Activated B cell treated with CpG ODN at 0.5 μM for 24 hours (primary cell): ENCODE data around the gene KSR2. TPM values are rescaled to one million over a fixed set of nuclear protein-coding genes. Genes with fewer than 3 reads are reported as not detected.
"Not testable (repeated sequence)": the region's sequence is repeated elsewhere in the genome, so short reads cannot be mapped to it uniquely, and the experiment has no call there.

Experiments used
- ATAC-seq: fragments of 200-7000 bp; cut with Tn5 transposase; one replicate; pipeline ENCODE4 v1.10.0; 2021; ENCODE audit warnings: low read depth, mild to moderate bottlenecking, moderate library complexity
- CTCF ChIA-PET: fragments of 350-600 bp; sonication (Branson Sonifier 250); formaldehyde crosslinking; loops from one replicate; lab custom pipeline; 2021; ENCODE audit warnings: antibody characterized with exemption; lab: Charles Lee
- POLR2A ChIA-PET: fragments of 350-600 bp; sonication (Branson Sonifier 250); formaldehyde crosslinking; loops from one replicate; lab custom pipeline; 2021; ENCODE audit warnings: antibody characterized with exemption; lab: Charles Lee
- DNase-seq: peaks from one replicate; pipeline ENCODE4 v3.0.0; 2022
- H3K27ac Mint-ChIP-seq: one replicate; pipeline ENCODE4 v1.8.0; 2020; ENCODE audit warnings: mixed read lengths
- H3K27me3 Mint-ChIP-seq: one replicate; pipeline ENCODE4 v1.8.0; 2021; ENCODE audit warnings: mixed read lengths
- H3K36me3 Mint-ChIP-seq: one replicate; pipeline ENCODE4 v1.8.0; 2021; ENCODE audit warnings: low read depth, mixed read lengths
- H3K4me1 Mint-ChIP-seq: one replicate; pipeline ENCODE4 v1.8.0; 2021; ENCODE audit warnings: mixed read lengths
- H3K4me3 Mint-ChIP-seq: one replicate; pipeline ENCODE4 v1.8.0; 2020; ENCODE audit warnings: mild to moderate bottlenecking, mixed read lengths
- H3K9me3 Mint-ChIP-seq: one replicate; pipeline ENCODE4 v1.8.0; 2020; ENCODE audit warnings: mixed read lengths
- CTCF ChIP-seq: fragments of 200-600 bp; IDR thresholded peaks from one replicate; pipeline ENCODE4 v1.8.0; 2022; ENCODE audit warnings: antibody characterized with exemption, mild to moderate bottlenecking
- intact Hi-C: fragments of 100-400 bp; cut with micrococcal nuclease; formaldehyde crosslinking; loops from one replicate; pipeline ENCODE4 v1.15.1; 2024
- total RNA-seq: library from RNA; stranded (reverse); gene quantifications from 2 replicates; pipeline ENCODE4 v1.2.3, GENCODE V29; 2022

The KSR2 gene
- total RNA-seq, 1 donor from 2014 or later: not detected

DNA sequence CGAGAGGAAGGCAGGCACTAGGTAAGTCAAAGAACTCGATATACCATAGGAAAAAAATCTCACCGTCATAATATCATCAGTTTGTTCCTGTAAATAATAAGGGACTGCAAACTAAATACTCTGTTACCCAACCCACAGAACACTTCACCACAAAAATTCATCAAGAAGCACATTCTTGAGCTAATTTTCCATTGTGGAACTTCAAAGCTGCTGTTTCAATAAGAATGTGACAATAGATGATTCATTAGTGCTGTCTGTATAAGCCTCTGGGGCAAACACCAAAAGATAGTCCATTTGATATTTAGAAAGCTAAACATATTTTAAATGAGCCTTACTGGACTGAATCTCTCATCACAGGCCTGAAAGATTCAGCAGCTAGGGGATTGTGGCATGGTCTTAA lies 219.4 kb downstream of the KSR2 start:
- ChIA-PET POLR2A (no interaction called here), CTCF (no interaction called here)
- Mint-ChIP-seq H3K27me3 (no peaks in the 10 kb centered on the region), H3K36me3 (no peaks in the 10 kb centered on the region), H3K27ac (no peak overlapping the region), H3K4me3 (no peak overlapping the region), H3K9me3 (peaks cover 6% of the 10 kb centered on the region), H3K4me1 (no peaks in the 10 kb centered on the region)
- no peak for TF ChIP-seq CTCF
- intact Hi-C loops: no loop called here
- ATAC-seq (no peak), DNase-seq (no peak)

DNA sequence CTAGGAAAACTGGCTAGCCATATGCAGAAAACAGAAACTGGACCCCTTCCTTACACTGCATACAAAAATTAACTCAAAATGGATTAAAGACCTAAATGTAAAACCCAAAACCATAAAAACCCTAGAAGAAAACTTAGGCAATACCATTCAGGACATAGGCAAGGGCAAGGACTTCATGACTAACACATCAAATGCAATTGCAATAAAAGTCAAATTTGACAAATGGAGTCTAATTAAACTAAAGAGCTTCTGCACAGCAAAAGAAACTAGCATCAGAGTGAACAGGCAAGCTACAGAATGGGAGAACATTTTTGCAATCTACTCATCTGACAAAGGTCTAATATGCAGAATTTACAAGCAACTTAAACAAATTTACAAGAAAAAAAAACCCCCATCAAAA lies 222.4 kb downstream of the KSR2 start:
- DNase-seq, intact Hi-C loops, ATAC-seq, H3K27me3 Mint-ChIP-seq, H3K27ac Mint-ChIP-seq, H3K4me3 Mint-ChIP-seq, H3K9me3 Mint-ChIP-seq, H3K4me1 Mint-ChIP-seq, POLR2A ChIA-PET, CTCF ChIA-PET, H3K36me3 Mint-ChIP-seq: not testable (repeated sequence)

GRCh38 chr12:117744418-117744817 lies 224.4 kb downstream of the KSR2 start:
- H3K27ac Mint-ChIP-seq: no peak overlapping the region
- DNase-seq: no peak
- peaks cover 2% of the 10 kb centered on the region for H3K27me3 Mint-ChIP-seq
- no peaks in the 10 kb centered on the region for H3K4me1 Mint-ChIP-seq
- ChIA-PET CTCF (no interaction called here), POLR2A (no interaction called here)
- H3K9me3 Mint-ChIP-seq: no peaks in the 10 kb centered on the region
- no peaks in the 10 kb centered on the region for H3K36me3 Mint-ChIP-seq
- no peak for TF ChIP-seq CTCF
- no peak overlapping the region for H3K4me3 Mint-ChIP-seq
- ATAC-seq: no peak
- intact Hi-C loops: no loop called here

- CTCF ChIA-PET: no interaction called here
- ATAC-seq: no peak
- Mint-ChIP-seq H3K4me3 (no peak overlapping the region), H3K27ac (no peak overlapping the region), H3K27me3 (peaks cover 2% of the 10 kb centered on the region), H3K36me3 (no peaks in the 10 kb centered on the region), H3K9me3 (no peaks in the 10 kb centered on the region), H3K4me1 (no peaks in the 10 kb centered on the region)
- intact Hi-C loops: no loop called here
- TF ChIP-seq CTCF: no peak
- no peak for DNase-seq
- POLR2A ChIA-PET: no interaction called here
Observed at GRCh38 chr12:117743761-117744160, 225.0 kb downstream of the KSR2 start.

- H3K27ac Mint-ChIP-seq: no peak overlapping the region
- no peaks in the 10 kb centered on the region for H3K36me3 Mint-ChIP-seq
- H3K4me1 Mint-ChIP-seq: no peaks in the 10 kb centered on the region
- ATAC-seq (no peak), DNase-seq (no peak)
- no peak overlapping the region for H3K4me3 Mint-ChIP-seq
- intact Hi-C loops: no loop called here
- ChIA-PET CTCF (no interaction called here), POLR2A (interaction anchor here (0.6 kb wide), 1 partner anchor 8 kb away, joined by 5 read pairs; no protein-coding TSS in a partner anchor)
- no peak for TF ChIP-seq CTCF
- H3K9me3 Mint-ChIP-seq: no peaks in the 10 kb centered on the region
- H3K27me3 Mint-ChIP-seq: peaks cover 2% of the 10 kb centered on the region
Observed at GRCh38 chr12:117742721-117743120, 226.1 kb downstream of the KSR2 start.

DNA sequence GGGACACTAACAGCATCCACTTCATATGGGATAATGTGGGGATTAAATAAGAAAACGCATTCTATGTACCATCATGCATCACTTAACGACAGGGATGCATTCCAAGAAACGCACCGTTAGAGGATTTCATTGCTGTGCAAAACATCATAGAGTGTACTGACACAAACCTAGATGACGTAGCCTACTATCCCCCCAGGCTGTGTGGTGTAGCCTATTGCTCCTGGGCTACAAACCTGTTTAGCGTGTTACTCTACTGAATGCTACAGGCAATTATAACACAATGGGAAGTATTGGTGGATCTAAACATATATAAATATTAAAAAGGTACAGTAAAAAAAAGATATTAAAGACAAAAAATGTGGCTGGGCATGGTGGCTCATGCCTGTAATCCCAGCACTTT lies 230.6 kb downstream of the KSR2 start:
- Mint-ChIP-seq H3K27ac (no peak overlapping the region), H3K9me3 (no peaks in the 10 kb centered on the region)
- CTCF ChIA-PET: no interaction called here

More for the DNA sequence above, 230.6 kb downstream of the KSR2 start:
- POLR2A ChIA-PET: no interaction called here
- no peaks in the 10 kb centered on the region for H3K36me3 Mint-ChIP-seq
- intact Hi-C loops: no loop called here
- no peaks in the 10 kb centered on the region for H3K4me1 Mint-ChIP-seq
- H3K4me3 Mint-ChIP-seq: no peak overlapping the region
- no peak for TF ChIP-seq CTCF
- H3K27me3 Mint-ChIP-seq: no peaks in the 10 kb centered on the region
- ATAC-seq: no peak
- DNase-seq: no peak
